K562 (cell line): Measurements from ENCODE around the gene LRRC4C. TPM values are rescaled to one million over a fixed set of nuclear protein-coding genes. Genes with fewer than 3 reads are reported as not detected.

Experiments used
- ATAC-seq: fragments of 200-7000 bp; cut with Tn5 transposase; 3 replicates; pipeline ENCODE4 v1.9.1; 2020; ENCODE audit warnings: moderate library complexity
- BruUV-seq: library from RNA; stranded (reverse); fragments of 400-500 nt; replicated peaks from 2 replicates; lab custom pipeline; 2021; lab: Mats Ljungman, UMichigan
- CTCF ChIA-PET: fragments of 300-600 bp; formaldehyde crosslinking; extraction: SDS; loops from one replicate; lab custom pipeline; 2021; ENCODE audit warnings: low intra/inter-chr PET ratio; lab: Yijun Ruan, JAX
- POLR2A ChIA-PET: fragments of 300-600, 350-650 bp; sonication (Branson Sonifier 250); formaldehyde crosslinking; extraction: SDS; loops from one replicate; lab custom pipeline; 2021; ENCODE audit warnings: antibody characterized with exemption, inconsistent platforms; lab: Yijun Ruan, JAX
- DNase-seq, 4 experiments: peaks; one replicate each; pipeline versions ENCODE4 v3.0.0 to v3.0.0-alpha.2; 2011 to 2018; ENCODE audit warnings: low spot score in 3 of 4, mixed read lengths in 3 of 4; ENCODE audit errors: extremely low read depth in 1 of 4
- FAIRE-seq: peaks from 2 replicates; lab custom pipeline; 2011; peaks lifted over from hg19 to GRCh38; lab: Jason Lieb, UNC
- H2AFZ ChIP-seq: 2 replicates; pipeline ENCODE4 v1.6.0; 2011; ENCODE audit warnings: low read depth, low read length, control low read depth, inconsistent platforms
- H3K27ac ChIP-seq: fragments of 200-600 bp; 3 replicates; pipeline ENCODE4 v1.8.0; 2011; ENCODE audit warnings: low read depth, mild to moderate bottlenecking, control low read depth, inconsistent platforms, low read length, moderate library complexity, mixed read lengths; ENCODE audit errors: extremely low read depth
- H3K27me3 ChIP-seq, 2 experiments: fragments of 300-600 bp in 1 of 2; 2 replicates in 1 of 2; 3 replicates in 1 of 2; pipeline versions ENCODE4 v1.6.0 to v1.8.0; 2011; ENCODE audit warnings: inconsistent platforms in 2 of 2, low read length in 2 of 2, mild to moderate bottlenecking in 1 of 2, mixed read lengths in 1 of 2, moderate library complexity in 1 of 2; ENCODE audit not compliant: control insufficient read depth in 2 of 2, insufficient read depth in 2 of 2
- H3K36me3 ChIP-seq: fragments of 300-600 bp; 3 replicates; pipeline ENCODE4 v1.8.0; 2011; ENCODE audit warnings: mild to moderate bottlenecking, low read length, inconsistent platforms; ENCODE audit not compliant: control insufficient read depth, insufficient read depth
- H3K4me1 ChIP-seq, 2 experiments: fragments of 200-600 bp in 1 of 2; replicated peaks in 1 of 2; 2 replicates in 1 of 2; 3 replicates in 1 of 2; pipeline versions ENCODE4 v1.5.1 to v1.8.0; 2011; ENCODE audit warnings: inconsistent platforms in 2 of 2, low read length in 2 of 2, mild to moderate bottlenecking in 1 of 2, mixed read lengths in 1 of 2, moderate library complexity in 1 of 2; ENCODE audit not compliant: control insufficient read depth in 2 of 2, insufficient read depth in 2 of 2
- H3K4me2 ChIP-seq: 2 replicates; pipeline ENCODE4 v1.6.1; 2011; ENCODE audit warnings: low read length, control low read depth, inconsistent platforms, mixed read lengths; ENCODE audit not compliant: insufficient read depth
- H3K4me3 ChIP-seq: fragments of 200-600 bp; sonication (generic), shearing (Covaris generic); 2 replicates; pipeline ENCODE4 v1.5.1; 2016; ENCODE audit warnings: control low read depth, inconsistent platforms
- H3K79me2 ChIP-seq: fragments of 200-600 bp; 3 replicates; pipeline ENCODE4 v1.8.0; 2011; ENCODE audit warnings: low read length, inconsistent platforms; ENCODE audit not compliant: control insufficient read depth, insufficient read depth
- H3K9ac ChIP-seq, 2 experiments: 2 replicates each; pipeline versions ENCODE4 v1.6.0 to v1.6.1; 2011; ENCODE audit warnings: low read depth in 2 of 2, low read length in 2 of 2, control low read depth in 1 of 2, inconsistent platforms in 1 of 2, mild to moderate bottlenecking in 1 of 2, mixed read lengths in 1 of 2; ENCODE audit not compliant: insufficient read depth in 1 of 2
- H3K9me1 ChIP-seq: one replicate; pipeline ENCODE4 v1.6.0; 2011; ENCODE audit warnings: inconsistent platforms, mild to moderate bottlenecking, low read length, moderate library complexity; ENCODE audit not compliant: control insufficient read depth, insufficient read depth
- H3K9me3 ChIP-seq: replicated peaks from 2 replicates; pipeline ENCODE4 v1.5.1; 2011; ENCODE audit warnings: low read depth, low read length, inconsistent platforms; ENCODE audit not compliant: control insufficient read depth, insufficient read depth
- H4K20me1 ChIP-seq: replicated peaks from 2 replicates; pipeline ENCODE4 v1.6.1; 2011; ENCODE audit warnings: low read length, inconsistent platforms, mixed read lengths; ENCODE audit not compliant: control insufficient read depth, insufficient read depth
- ATF2 ChIP-seq: sonication (generic); formaldehyde crosslinking; IDR thresholded peaks from 2 replicates; pipeline ENCODE4 v1.8.1; 2022; ENCODE audit warnings: missing genetic modification reagents
- BACH1 ChIP-seq: fragments of 200-800 bp; sonication (Bioruptor generic); IDR thresholded peaks from 2 replicates; pipeline ENCODE4 v1.6.1; 2016; ENCODE audit warnings: missing genetic modification characterization, missing compliant biosample characterization
- CGGBP1 ChIP-seq: fragments of 250-450 bp; sonication (Bioruptor Pico); IDR thresholded peaks from 2 replicates; pipeline ENCODE4 v1.9.0; 2021; ENCODE audit warnings: mild to moderate bottlenecking
- CREB1 ChIP-seq, 2 experiments: sonication (generic) in 1 of 2; formaldehyde crosslinking in 1 of 2; IDR thresholded peaks; 2 replicates each; pipeline versions ENCODE4 v1.6.1 to v1.8.0; 2012 to 2022; ENCODE audit warnings: inconsistent platforms in 1 of 2, mild to moderate bottlenecking in 1 of 2, missing genetic modification reagents in 1 of 2, moderate library complexity in 1 of 2
- ESRRA ChIP-seq: fragments of 450-650 bp; IDR thresholded peaks from 2 replicates; pipeline ENCODE4 v1.6.1; 2014; ENCODE audit warnings: low read depth, mild to moderate bottlenecking, moderate library complexity, borderline replicate concordance
- ETV6 ChIP-seq, 3 experiments: fragments of 150-350 bp in 1 of 3; sonication (generic) in 1 of 3; formaldehyde crosslinking in 1 of 3; IDR thresholded peaks; 2 replicates each; pipeline versions ENCODE4 v1.6.1 to v1.8.0; 2014 to 2022; ENCODE audit warnings: borderline replicate concordance in 2 of 3, low read depth in 2 of 3, antibody characterized with exemption in 1 of 3, low read length in 1 of 3, mild to moderate bottlenecking in 1 of 3, missing genetic modification reagents in 1 of 3
- GTF2E2 ChIP-seq: fragments of 200-800 bp; sonication (Bioruptor generic); IDR thresholded peaks from 2 replicates; pipeline ENCODE4 v1.6.1; 2016; ENCODE audit warnings: missing genetic modification characterization, missing compliant biosample characterization
- KAT2B ChIP-seq: IDR thresholded peaks from one replicate; pipeline ENCODE4 v1.6.1; 2012; ENCODE audit warnings: low read depth, mild to moderate bottlenecking, control low read depth, inconsistent platforms, low read length, moderate library complexity
- KAT8 ChIP-seq: fragments of 450-650 bp; IDR thresholded peaks from 2 replicates; pipeline ENCODE4 v1.6.1; 2016; ENCODE audit warnings: low read depth, mild to moderate bottlenecking
- L3MBTL2 ChIP-seq: fragments of 450-650 bp; IDR thresholded peaks from 2 replicates; pipeline ENCODE4 v1.6.1; 2016; ENCODE audit warnings: mild to moderate bottlenecking, moderate library complexity
- LCOR ChIP-seq: sonication (generic); formaldehyde crosslinking; IDR thresholded peaks from 2 replicates; pipeline ENCODE4 v1.8.0; 2022; ENCODE audit warnings: mild to moderate bottlenecking, missing genetic modification reagents
- PTTG1 ChIP-seq: fragments of 450-650 bp; IDR thresholded peaks from 2 replicates; pipeline ENCODE4 v1.6.1; 2016; ENCODE audit warnings: low read depth, mild to moderate bottlenecking, missing genetic modification characterization, missing compliant biosample characterization
- TBL1XR1 ChIP-seq, 2 experiments: IDR thresholded peaks; 2 replicates each; pipeline ENCODE4 v1.6.1; 2012; ENCODE audit warnings: improper control_type of control experiment in 2 of 2, low read length in 2 of 2, mild to moderate bottlenecking in 1 of 2
- XRCC3 ChIP-seq: fragments of 450-650 bp; IDR thresholded peaks from 2 replicates; pipeline ENCODE4 v1.6.1; 2017; ENCODE audit warnings: mild to moderate bottlenecking, moderate library complexity
- ZNF57 ChIP-seq: fragments of 450-650 bp; formaldehyde crosslinking; IDR thresholded peaks from 2 replicates; pipeline ENCODE4 v1.4.0; 2020; ENCODE audit warnings: mild to moderate bottlenecking, moderate library complexity
- ZNF695 ChIP-seq: fragments of 450-650 bp; formaldehyde crosslinking; IDR thresholded peaks from 2 replicates; pipeline ENCODE4 v1.4.0; 2020; ENCODE audit warnings: mild to moderate bottlenecking, moderate library complexity
- ZNF79 ChIP-seq: fragments of 250-450 bp; sonication (Bioruptor Pico); IDR thresholded peaks from 2 replicates; pipeline ENCODE4 v1.4.0; 2020; ENCODE audit warnings: low read depth, mild to moderate bottlenecking, moderate library complexity
- WGBS: fragments of 100-300 bp; shearing (Covaris generic); methylation state at CpG from one replicate; pipeline ENCODE4 v1.1.6; 2016; ENCODE audit warnings: low coverage, mixed read lengths; ENCODE audit not compliant: insufficient coverage; ENCODE audit errors: missing lambda C conversion rate; 5-methylcytosine and 5-hydroxymethylcytosine counted together
- in situ Hi-C: fragments of 300-500 bp; cut with MboI; formaldehyde crosslinking; loops from 4 replicates; pipeline ENCODE4 v1.15.0; 2018; ENCODE audit warnings: inconsistent platforms, mixed read lengths
- intact Hi-C: fragments of 100-400 bp; cut with micrococcal nuclease; formaldehyde crosslinking; loops from 2 replicates; pipeline ENCODE4 v1.14.2; 2022
- polyA plus RNA-seq, 8 experiments: library from polyadenylated mRNA; depleted of rRNA in 4 of 8; stranded (reverse) in 5 of 8; unstranded in 3 of 8; fragments of >200 nt; fragmentation: Nextera tagmentation in 2 of 8; fragmentation: Illumina TruSeq in 1 of 8; extraction: Ambion mirVana in 2 of 8; extraction: Trizol in 1 of 8; gene quantifications; 2 replicates each; pipeline versions ENCODE4 v1.2.1 to v1.2.3, GENCODE V29; 2011 to 2014; ENCODE audit warnings: inconsistent platforms in 1 of 8, missing spikeins in 1 of 8
- total RNA-seq, 7 experiments: library from RNA; depleted of rRNA in 6 of 7; stranded (reverse); fragments of >200 nt in 6 of 7; fragmentation: Illumina TruSeq in 2 of 7; extraction: Trizol in 2 of 7; gene quantifications; 2 replicates each; pipeline versions ENCODE4 v1.2.1 to v1.2.3, GENCODE V29; 2011 to 2021; ENCODE audit warnings: low replicate concordance in 1 of 7
- TF ChIP-seq, protein P1 (sequence below): fragments of 450-650 bp; IDR thresholded peaks from 2 replicates; pipeline ENCODE4 v1.7.1; 2018; ENCODE audit warnings: mild to moderate bottlenecking, low read depth; ENCODE audit not compliant: partially characterized antibody
- TF ChIP-seq, protein P2 (sequence below): fragments of 450-650 bp; formaldehyde crosslinking; IDR thresholded peaks from 2 replicates; pipeline ENCODE4 v1.4.0; 2022; ENCODE audit warnings: missing genetic modification characterization

Gene LRRC4C
- total and polyA plus RNA-seq, 9 of the 15 experiments (the other 6 are each of a cell fraction or from before 2014, with no cell fraction given), result not detected

GRCh38 chr11:40302669-40303068 lies 1156.8 kb downstream of the LRRC4C start:
- WGBS, result 3% methylated on average over 4 of the region's 4 CpGs
- BruUV-seq, result no TSS peak
- Histone ChIP-seq H2AFZ (no peak overlapping the region), H3K9me3 (no peaks in the 10 kb centered on the region), H3K27me3 (no peaks in the 10 kb centered on the region), H3K9me1 (no peaks in the 10 kb centered on the region), H3K4me2 (no peak overlapping the region), H3K4me1 (no peaks in the 10 kb centered on the region), H3K4me3 (no peak overlapping the region), H3K27ac (no peak overlapping the region), H3K79me2 (no peaks in the 10 kb centered on the region), H4K20me1 (no peaks in the 10 kb centered on the region), H3K36me3 (no peaks in the 10 kb centered on the region), H3K9ac (no peak overlapping the region)
- ATAC-seq, result no peak
- DNase-seq, result no peak
- intact Hi-C loops, result no loop called here
- no peak for FAIRE-seq
- in situ Hi-C loops, result no loop called here
- ChIA-PET CTCF (no interaction called here), POLR2A (no interaction called here)
- TF ChIP-seq ZNF79 (CRISPR knock-in tag) (no peak), KAT8 (no peak), ESRRA (no peak), L3MBTL2 (no peak), GTF2E2 (tag) (no peak), PTTG1 (tag) (no peak), CREB1 (IDR thresholded peaks at IDR 0.05) (no peak), CREB1 (CRISPR knock-in tag; IDR thresholded peaks at IDR 0.05) (no peak), ZNF57 (no peak), XRCC3 (no peak), ETV6 (IDR thresholded peaks at IDR 0.05; ENCODE audit: borderline replicate concordance in 1 of 2, low read depth in 2 of 2, low read length in 1 of 2) (no peak), ETV6 (CRISPR knock-in tag; IDR thresholded peaks at IDR 0.05; ENCODE audit: borderline replicate concordance) (no peak), ZNF695 (CRISPR knock-in tag) (no peak), KAT2B (no peak), CGGBP1 (no peak), LCOR (CRISPR knock-in tag) (no peak), ATF2 (CRISPR knock-in tag) (no peak), BACH1 (no peak), TBL1XR1 (IDR thresholded peaks at IDR 0.05; ENCODE audit: low read length in 2 of 2) (no peak)
- TF ChIP-seq, protein P1, sequence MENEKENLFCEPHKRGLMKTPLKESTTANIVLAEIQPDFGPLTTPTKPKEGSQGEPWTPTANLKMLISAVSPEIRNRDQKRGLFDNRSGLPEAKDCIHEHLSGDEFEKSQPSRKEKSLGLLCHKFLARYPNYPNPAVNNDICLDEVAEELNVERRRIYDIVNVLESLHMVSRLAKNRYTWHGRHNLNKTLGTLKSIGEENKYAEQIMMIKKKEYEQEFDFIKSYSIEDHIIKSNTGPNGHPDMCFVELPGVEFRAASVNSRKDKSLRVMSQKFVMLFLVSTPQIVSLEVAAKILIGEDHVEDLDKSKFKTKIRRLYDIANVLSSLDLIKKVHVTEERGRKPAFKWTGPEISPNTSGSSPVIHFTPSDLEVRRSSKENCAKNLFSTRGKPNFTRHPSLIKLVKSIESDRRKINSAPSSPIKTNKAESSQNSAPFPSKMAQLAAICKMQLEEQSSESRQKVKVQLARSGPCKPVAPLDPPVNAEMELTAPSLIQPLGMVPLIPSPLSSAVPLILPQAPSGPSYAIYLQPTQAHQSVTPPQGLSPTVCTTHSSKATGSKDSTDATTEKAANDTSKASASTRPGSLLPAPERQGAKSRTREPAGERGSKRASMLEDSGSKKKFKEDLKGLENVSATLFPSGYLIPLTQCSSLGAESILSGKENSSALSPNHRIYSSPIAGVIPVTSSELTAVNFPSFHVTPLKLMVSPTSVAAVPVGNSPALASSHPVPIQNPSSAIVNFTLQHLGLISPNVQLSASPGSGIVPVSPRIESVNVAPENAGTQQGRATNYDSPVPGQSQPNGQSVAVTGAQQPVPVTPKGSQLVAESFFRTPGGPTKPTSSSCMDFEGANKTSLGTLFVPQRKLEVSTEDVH, result no peak
- TF ChIP-seq, protein P2, sequence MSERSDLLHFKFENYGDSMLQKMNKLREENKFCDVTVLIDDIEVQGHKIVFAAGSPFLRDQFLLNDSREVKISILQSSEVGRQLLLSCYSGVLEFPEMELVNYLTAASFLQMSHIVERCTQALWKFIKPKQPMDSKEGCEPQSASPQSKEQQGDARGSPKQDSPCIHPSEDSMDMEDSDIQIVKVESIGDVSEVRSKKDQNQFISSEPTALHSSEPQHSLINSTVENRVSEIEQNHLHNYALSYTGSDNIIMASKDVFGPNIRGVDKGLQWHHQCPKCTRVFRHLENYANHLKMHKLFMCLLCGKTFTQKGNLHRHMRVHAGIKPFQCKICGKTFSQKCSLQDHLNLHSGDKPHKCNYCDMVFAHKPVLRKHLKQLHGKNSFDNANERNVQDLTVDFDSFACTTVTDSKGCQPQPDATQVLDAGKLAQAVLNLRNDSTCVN (CRISPR knock-in tag), result no peak
